ENCODE measurements around the gene PLEKHO2.
A peak's percentile ranks its signal among the peaks of the same experiment; 100 is the strongest.

PLEKHO2 gene

DNA sequence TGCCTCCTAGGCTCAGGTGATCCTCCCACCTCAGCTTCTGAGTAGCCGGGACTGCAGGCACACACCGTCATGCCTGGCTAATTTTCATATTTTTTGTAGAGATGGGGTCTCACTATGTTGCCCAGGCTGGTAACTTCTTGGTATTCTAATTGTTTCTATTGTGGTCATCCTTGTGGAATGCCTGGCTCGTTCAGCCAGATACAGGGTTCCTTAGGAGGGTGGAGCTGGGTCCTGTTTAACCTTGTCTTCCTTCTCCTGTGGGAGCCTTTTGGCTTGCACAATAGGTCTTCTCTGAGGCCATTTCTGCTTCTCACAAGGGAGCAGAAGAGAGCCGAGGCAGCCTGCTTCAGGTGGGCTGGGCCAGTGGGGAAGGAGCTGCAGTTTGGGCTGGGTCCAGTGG is 15.7 kb downstream of the PLEKHO2 start:
- no peak for DNase-seq (ENCODE audit: low read depth)

DNA sequence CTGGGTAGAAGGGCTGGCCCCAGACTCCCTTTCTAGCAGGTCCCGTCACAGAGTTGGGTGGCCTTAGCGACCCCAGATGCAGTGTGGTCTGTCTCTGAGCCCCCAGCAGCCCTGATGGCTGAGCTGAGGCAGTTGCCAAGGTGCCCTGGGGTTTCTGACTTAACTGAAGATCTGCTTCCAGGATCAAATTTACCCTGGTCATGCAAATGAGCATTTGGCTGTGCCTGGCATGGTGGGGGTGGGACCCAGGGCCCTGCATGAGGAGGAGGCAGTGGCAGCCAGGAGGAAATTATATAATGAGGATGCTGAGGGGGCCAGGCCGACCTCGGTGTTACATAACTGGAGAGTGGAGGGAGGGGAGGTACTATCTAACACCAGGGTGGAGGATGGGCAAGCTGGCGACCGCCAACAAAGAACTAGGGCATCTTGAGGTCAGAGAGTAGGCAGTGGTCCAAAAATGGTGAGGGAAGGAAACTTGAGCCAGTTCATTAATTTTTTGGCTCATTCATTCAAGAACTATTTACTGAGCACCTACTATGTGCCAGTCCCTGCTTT is 16.4 kb downstream of the PLEKHO2 start:
- no peak for DNase-seq (ENCODE audit: low read depth)

GRCh38 chr15:64859226-64859625 is 17.5 kb downstream of the PLEKHO2 start:
- DNase-seq (ENCODE audit: low read depth) = no peak

GRCh38 chr15:64861331-64861730 is 19.6 kb downstream of the PLEKHO2 start:
- DNase-seq (ENCODE audit: low read depth) = no peak

DNA sequence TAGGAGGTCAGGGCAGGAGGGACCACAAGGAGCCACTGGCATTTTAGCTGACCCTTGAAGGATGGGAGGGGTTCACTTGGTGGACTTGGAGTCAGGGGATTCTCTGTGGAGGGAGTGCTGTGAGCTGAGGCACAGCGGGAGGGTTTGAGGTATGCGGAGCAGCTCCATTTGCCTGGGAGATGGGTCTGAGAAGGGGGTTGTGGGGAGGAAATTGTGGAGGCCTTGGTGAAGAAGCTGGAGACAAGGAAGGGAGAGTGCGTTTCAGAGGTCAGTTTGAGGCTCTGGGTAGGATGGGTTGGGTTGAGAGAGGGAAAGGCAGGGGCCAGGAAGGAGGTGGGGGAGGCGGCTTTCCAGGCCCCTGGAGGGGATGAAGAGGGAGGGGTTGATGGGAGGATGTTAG is 20.2 kb downstream of the PLEKHO2 start:
- DNase-seq (ENCODE audit: low read depth) = no peak

- DNase-seq (ENCODE audit: low read depth) = no peak
Observed at GRCh38 chr15:64862408-64862807, 20.7 kb downstream of the PLEKHO2 start.

GRCh38 chr15:64864068-64864467 is 22.4 kb downstream of the PLEKHO2 start:
- DNase-seq (ENCODE audit: low read depth) = no peak

DNA sequence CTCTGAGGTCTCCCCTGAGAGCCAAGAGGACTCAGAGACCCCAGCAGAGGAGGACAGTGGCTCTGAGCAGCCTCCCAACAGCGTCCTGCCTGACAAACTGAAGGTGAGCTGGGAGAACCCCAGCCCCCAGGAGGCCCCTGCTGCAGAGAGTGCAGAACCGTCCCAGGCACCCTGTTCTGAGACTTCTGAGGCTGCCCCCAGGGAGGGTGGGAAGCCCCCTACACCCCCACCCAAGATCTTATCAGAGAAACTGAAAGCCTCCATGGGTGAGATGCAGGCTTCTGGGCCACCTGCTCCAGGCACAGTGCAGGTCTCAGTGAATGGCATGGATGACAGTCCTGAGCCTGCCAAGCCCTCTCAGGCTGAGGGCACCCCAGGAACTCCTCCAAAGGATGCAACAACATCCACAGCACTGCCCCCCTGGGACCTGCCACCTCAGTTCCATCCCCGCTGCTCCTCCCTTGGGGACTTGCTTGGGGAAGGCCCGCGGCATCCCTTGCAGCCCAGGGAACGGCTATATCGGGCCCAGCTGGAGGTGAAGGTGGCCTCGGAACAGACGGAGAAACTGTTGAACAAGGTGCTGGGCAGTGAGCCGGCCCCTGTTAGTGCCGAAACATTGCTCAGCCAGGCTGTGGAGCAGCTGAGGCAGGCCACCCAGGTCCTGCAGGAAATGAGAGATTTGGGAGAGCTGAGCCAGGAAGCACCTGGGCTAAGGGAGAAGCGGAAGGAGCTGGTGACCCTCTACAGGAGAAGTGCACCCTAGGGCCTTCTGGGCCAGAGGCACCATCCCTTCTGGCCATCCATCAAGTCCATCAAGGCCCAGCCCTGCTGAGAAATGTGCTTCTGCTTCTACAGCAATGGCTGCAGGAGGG is 23.6 kb downstream of the PLEKHO2 start:
- no peak for DNase-seq (ENCODE audit: low read depth)

DNA sequence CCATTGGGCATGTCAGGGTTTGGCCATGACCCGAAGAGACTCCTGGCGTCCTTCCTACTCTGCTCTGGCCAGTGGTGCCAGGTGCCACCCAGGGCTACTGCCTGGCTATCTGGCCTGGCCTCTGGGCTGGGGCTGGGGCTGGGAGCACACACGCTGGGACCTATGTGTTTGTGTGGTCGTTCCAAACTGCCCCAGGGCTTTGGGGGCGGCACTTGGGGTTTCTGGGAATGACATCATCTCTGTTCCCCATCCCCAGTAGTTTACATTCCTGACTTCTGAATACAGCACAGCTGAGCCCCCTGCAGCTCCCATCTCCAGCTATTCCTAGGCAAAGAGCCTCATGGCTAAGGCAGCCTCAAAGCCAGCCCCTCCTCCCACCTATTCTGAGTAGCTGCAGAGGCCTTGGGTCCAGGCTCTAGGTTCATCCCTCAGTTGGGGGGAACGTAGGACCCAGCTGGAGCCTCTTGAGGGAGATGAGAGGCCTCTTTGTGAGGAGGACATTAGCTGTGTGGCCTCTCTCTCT is 24.3 kb downstream of the PLEKHO2 start:
- DNase-seq (ENCODE audit: low read depth) = no peak

DNA sequence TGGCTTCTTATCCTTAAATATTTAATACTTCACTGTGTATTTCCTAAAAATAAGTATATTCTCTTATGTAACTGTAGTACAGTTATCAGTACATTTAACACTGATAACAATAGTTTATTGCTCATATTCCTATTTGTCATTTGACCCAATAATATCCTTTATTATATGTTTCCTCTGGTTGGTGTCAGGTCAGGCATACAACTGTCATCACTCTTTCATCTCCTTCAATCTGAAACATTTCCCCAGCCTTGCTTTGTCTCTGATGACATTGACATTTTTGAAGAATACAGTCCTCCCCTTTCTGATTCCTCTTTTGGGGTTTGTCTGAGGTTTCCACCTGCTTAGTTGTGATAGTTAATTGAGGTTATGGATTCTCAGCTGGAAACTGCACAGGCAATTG is 27.8 kb downstream of the PLEKHO2 start:
- no peak for DNase-seq (ENCODE audit: low read depth)

DNA sequence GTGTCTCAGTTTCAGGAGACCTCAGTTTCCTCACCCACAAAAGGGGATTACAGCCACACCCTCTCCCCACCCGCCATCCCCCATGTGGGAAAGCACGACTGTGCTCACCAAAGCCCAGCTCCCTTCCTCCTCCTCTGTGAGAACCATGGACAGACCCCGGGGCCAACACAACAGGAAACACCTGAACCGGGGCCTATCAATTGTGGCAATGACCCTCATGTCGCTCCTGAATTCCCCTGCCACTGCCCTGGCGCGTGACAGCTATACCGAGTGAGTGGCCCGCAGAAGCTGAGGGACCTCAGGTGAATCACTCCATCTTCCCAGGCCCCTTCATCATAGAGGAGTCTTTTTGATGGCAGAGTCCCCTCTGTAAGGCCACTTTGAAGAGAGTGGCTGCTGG is 28.6 kb downstream of the PLEKHO2 start:
- DNase-seq (ENCODE audit: low read depth) = no peak

DNA sequence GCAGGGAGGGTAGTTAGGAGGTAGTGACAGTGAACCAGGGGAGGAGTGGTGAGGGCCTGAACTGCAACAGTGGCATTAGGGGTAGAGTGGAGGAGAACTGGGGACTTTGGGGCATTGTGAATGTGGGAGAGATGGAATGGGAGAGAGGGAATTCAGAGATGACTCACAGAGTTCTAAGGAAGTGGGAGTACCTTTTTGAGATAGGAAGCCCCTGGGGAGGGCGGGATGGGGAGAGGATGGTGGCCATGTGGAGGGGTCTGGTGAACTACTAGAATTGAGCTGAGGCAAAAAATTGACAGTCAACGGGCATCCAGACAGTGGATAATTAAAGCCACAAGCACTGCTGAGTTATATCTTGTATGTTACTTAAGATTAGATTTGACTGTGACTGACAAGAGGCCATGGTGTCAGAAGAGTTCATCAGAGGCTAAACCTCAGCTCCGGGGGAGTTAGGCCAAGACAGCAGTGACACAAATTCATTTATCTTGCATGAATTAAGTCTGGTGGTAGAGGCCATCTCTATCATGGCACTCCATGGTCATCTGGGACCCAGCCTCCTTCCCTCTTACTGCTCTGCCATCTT is 34.0 kb downstream of the PLEKHO2 start:
- DNase-seq (ENCODE audit: low read depth) = no peak

DNA sequence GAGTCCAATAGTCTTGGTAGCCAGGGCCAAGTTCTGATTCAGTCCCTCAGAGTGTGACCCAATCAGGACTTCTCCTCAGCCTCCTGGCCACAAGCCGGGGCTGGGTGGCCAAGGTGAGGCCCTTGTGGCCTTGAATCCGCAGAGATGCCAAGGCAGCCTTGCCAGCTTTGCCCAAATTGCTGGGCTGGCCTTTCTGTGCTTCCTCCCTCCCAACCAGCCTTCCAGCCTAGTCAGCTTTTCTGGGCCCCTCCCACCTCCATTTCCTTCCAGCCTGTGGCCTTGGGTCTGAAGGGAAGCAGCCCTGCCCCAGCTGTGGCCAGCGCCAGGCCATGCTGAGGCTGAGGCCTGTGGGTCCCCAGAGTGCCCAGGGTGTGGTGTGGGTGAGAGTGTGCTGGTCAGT is 35.7 kb downstream of the PLEKHO2 start:
- no peak for DNase-seq (ENCODE audit: low read depth)

- DNase-seq (ENCODE audit: low read depth) = no peak
Observed at GRCh38 chr15:64878705-64879104, 37.0 kb downstream of the PLEKHO2 start.

DNA sequence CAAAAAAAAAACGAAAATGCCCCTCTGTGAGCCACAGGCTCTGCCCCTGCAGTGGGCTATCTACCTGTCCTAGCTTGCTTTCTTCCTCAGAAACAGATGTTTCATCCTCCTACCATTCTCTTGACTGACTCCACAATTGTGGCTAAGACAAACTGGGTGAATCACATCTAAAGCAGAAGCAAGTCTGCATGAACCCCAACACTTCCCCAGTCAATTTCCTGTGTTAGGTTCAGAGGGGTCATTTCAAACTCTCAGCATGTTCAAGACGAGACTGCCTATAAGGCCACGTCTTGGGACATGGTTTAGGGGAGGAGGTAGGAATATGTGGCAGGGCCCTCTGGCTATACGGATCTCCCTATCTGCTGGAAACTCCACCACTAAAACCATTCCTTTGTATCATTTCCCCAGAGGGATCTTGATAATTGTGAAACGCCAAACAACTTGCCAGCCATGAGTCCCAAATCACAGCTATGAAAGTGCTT is 41.4 kb downstream of the PLEKHO2 start:
- no peak for DNase-seq (ENCODE audit: low read depth)

DNA sequence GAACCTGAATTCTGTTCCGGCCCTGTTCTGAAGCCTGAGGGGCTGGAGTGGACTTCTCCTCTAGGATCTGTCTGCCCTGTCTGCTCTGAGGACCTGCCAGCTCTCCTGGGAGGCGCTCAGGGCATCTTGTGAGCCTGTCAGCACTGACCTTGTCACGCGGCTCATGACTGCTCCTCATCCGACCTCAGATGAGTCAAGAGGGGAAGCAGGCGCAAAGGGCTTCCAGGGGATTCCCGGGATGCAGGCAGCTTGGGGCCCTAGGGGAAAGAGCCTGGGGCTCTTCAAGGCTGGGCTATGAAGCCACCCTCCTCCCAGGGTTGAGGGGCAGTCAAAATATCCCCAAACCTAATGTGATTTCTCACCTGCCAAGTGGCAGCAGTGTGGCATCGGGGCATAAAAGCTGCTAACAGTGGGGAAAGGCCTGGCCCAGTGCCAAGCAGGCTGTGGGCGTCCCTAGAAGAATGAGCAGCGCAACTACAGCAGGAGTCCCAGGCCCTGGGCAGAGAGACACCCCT is 42.3 kb downstream of the PLEKHO2 start:
- DNase-seq (ENCODE audit: low read depth) = peak; percentile 68

- DNase-seq (ENCODE audit: low read depth) = no peak
Observed at GRCh38 chr15:64884679-64885078, 43.0 kb downstream of the PLEKHO2 start.

- DNase-seq (ENCODE audit: low read depth) = no peak
Observed at GRCh38 chr15:64888336-64888735, 46.6 kb downstream of the PLEKHO2 start.

GRCh38 chr15:64891561-64891960 is 49.8 kb downstream of the PLEKHO2 start:
- DNase-seq (ENCODE audit: low read depth) = no peak

GRCh38 chr15:64892847-64893403 is 51.2 kb downstream of the PLEKHO2 start:
- DNase-seq (ENCODE audit: low read depth) = no peak

DNA sequence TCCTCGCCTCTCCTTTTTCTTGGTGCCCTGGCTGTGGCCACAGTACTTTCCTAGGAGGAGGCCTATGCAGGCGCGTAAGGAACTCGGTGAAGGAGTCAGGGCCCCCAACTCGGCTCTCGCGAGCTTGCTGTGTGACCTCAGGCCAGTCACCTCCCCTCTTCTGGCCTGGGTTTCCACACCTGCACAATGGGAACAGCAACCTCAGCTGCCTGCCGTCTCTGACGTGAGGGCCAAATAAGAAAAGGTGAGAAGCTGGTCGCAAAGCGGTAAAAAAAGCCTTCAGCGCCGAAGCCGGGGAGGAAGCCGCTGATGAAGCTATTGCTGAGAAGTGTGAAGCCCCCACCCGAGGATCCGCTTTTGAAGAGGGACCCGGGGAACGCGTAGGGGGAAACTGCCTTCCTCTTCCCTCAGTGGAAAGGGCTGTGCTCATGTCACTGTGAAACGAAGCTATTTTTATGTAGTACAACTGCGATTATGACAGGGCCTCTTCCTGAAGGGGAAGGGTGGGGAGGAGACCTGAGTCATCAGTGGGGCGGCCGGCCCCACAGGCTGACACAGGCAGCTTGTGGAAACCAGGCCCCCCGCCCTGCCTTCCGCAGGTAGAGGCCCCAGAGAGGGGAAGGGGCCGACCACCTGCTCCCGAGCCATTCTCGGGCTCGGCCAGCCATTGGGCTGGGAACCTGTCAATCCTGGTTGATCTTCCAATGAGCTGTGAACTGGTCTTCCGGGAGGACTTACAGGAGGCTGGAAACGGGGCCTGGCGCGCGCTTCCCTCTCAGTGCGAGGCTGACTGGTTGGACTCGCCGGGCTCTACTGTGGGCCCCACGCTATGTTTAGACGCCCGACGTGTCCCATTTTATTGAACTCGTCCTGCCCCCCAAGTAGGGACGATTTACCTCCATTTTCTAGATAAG is 52.0 kb downstream of the PLEKHO2 start:
- DNase-seq (ENCODE audit: low read depth) = peak; percentile 95
